Measurements from ENCODE around the gene PELO.

PELO gene

GRCh38 chr5:52801329-52801728 is 13.6 kb downstream of the PELO start:
- peak overlapping the region; percentile 58 for H3K4me3 ChIP-seq (ENCODE audit: extremely low read depth, insufficient read depth, low read length, poor library complexity, severe bottlenecking)
- H3K4me1 ChIP-seq (ENCODE audit: control insufficient read depth, insufficient read depth, low read length, poor library complexity, severe bottlenecking), result peaks cover 30% of the 10 kb centered on the region
- no peaks in the 10 kb centered on the region for H3K9me3 ChIP-seq (ENCODE audit: control insufficient read depth, low read length)
- H3K27ac ChIP-seq (ENCODE audit: low read depth, low read length, severe bottlenecking), result peak overlapping the region; percentile 99
- H3K36me3 ChIP-seq (ENCODE audit: control insufficient read depth, insufficient read depth, low read length), result peaks cover 31% of the 10 kb centered on the region
- WGBS, 2 experiments (ENCODE audit: insufficient coverage in 2 of 2), result 6% methylated on average over 4 to 8 of the region's 8 CpGs

- no CpG with 5 or more reads among the region's 2 CpGs for WGBS, 2 experiments (ENCODE audit: insufficient coverage in 2 of 2)
- Histone ChIP-seq H3K27ac (ENCODE audit: low read depth, low read length, severe bottlenecking) (no peak overlapping the region), H3K9me3 (ENCODE audit: control insufficient read depth, low read length) (no peaks in the 10 kb centered on the region), H3K36me3 (ENCODE audit: control insufficient read depth, insufficient read depth, low read length) (peaks cover 31% of the 10 kb centered on the region), H3K4me1 (ENCODE audit: control insufficient read depth, insufficient read depth, low read length, poor library complexity, severe bottlenecking) (peaks cover 24% of the 10 kb centered on the region), H3K4me3 (ENCODE audit: extremely low read depth, insufficient read depth, low read length, poor library complexity, severe bottlenecking) (peak overlapping the region; percentile 58)
Observed at GRCh38 chr5:52802272-52802973, 14.7 kb downstream of the PELO start.

- Histone ChIP-seq H3K4me1 (ENCODE audit: control insufficient read depth, insufficient read depth, low read length, poor library complexity, severe bottlenecking) (peaks cover 19% of the 10 kb centered on the region), H3K27ac (ENCODE audit: low read depth, low read length, severe bottlenecking) (no peak overlapping the region), H3K9me3 (ENCODE audit: control insufficient read depth, low read length) (no peaks in the 10 kb centered on the region), H3K4me3 (ENCODE audit: extremely low read depth, insufficient read depth, low read length, poor library complexity, severe bottlenecking) (peak overlapping the region; percentile 58), H3K36me3 (ENCODE audit: control insufficient read depth, insufficient read depth, low read length) (peaks cover 31% of the 10 kb centered on the region)
- WGBS, 2 experiments (ENCODE audit: insufficient coverage in 2 of 2), result 72 to 100% methylated on average over 2 to 5 of the region's 6 CpGs
Observed at GRCh38 chr5:52802974-52803336, 15.2 kb downstream of the PELO start.

- H3K36me3 ChIP-seq (ENCODE audit: control insufficient read depth, insufficient read depth, low read length), result peaks cover 31% of the 10 kb centered on the region
- H3K4me3 ChIP-seq (ENCODE audit: extremely low read depth, insufficient read depth, low read length, poor library complexity, severe bottlenecking), result no peak overlapping the region
- peaks cover 15% of the 10 kb centered on the region for H3K4me1 ChIP-seq (ENCODE audit: control insufficient read depth, insufficient read depth, low read length, poor library complexity, severe bottlenecking)
- no peaks in the 10 kb centered on the region for H3K9me3 ChIP-seq (ENCODE audit: control insufficient read depth, low read length)
- 93% methylated on average over 2 of the region's 2 CpGs; no CpG with 5 or more reads in 1 of the 2 experiments for WGBS, 2 experiments (ENCODE audit: insufficient coverage in 2 of 2)
- H3K27ac ChIP-seq (ENCODE audit: low read depth, low read length, severe bottlenecking), result no peak overlapping the region
Observed at GRCh38 chr5:52804387-52804791, 16.7 kb downstream of the PELO start.

- 100% methylated on average over 1 of the region's 2 CpGs; no CpG with 5 or more reads in 1 of the 2 experiments for WGBS, 2 experiments (ENCODE audit: insufficient coverage in 2 of 2)
- Histone ChIP-seq H3K36me3 (ENCODE audit: control insufficient read depth, insufficient read depth, low read length) (peaks cover 31% of the 10 kb centered on the region), H3K27ac (ENCODE audit: low read depth, low read length, severe bottlenecking) (no peak overlapping the region), H3K9me3 (ENCODE audit: control insufficient read depth, low read length) (no peaks in the 10 kb centered on the region), H3K4me3 (ENCODE audit: extremely low read depth, insufficient read depth, low read length, poor library complexity, severe bottlenecking) (no peak overlapping the region), H3K4me1 (ENCODE audit: control insufficient read depth, insufficient read depth, low read length, poor library complexity, severe bottlenecking) (peaks cover 21% of the 10 kb centered on the region)
Observed at GRCh38 chr5:52804981-52805380, 17.3 kb downstream of the PELO start.

GRCh38 chr5:52805615-52806014 is 17.9 kb downstream of the PELO start:
- H3K27ac ChIP-seq (ENCODE audit: low read depth, low read length, severe bottlenecking), result no peak overlapping the region
- whole genome bisulfite sequencing, 2 experiments (ENCODE audit: insufficient coverage in 2 of 2), result 100% methylated on average over 1 of the region's 2 CpGs; no CpG with 5 or more reads in 1 of the 2 experiments

GRCh38 chr5:52807037-52807436 is 19.3 kb downstream of the PELO start:
- Histone ChIP-seq H3K27ac (ENCODE audit: low read depth, low read length, severe bottlenecking) (no peak overlapping the region), H3K36me3 (ENCODE audit: control insufficient read depth, insufficient read depth, low read length) (peaks cover 31% of the 10 kb centered on the region), H3K9me3 (ENCODE audit: control insufficient read depth, low read length) (no peaks in the 10 kb centered on the region), H3K4me1 (ENCODE audit: control insufficient read depth, insufficient read depth, low read length, poor library complexity, severe bottlenecking) (peaks cover 39% of the 10 kb centered on the region), H3K4me3 (ENCODE audit: extremely low read depth, insufficient read depth, low read length, poor library complexity, severe bottlenecking) (no peak overlapping the region)

More at GRCh38 chr5:52805615-52806014, 17.9 kb downstream of the PELO start:
- peaks cover 31% of the 10 kb centered on the region for H3K36me3 ChIP-seq (ENCODE audit: control insufficient read depth, insufficient read depth, low read length)
- H3K9me3 ChIP-seq (ENCODE audit: control insufficient read depth, low read length), result no peaks in the 10 kb centered on the region
- no peak overlapping the region for H3K4me3 ChIP-seq (ENCODE audit: extremely low read depth, insufficient read depth, low read length, poor library complexity, severe bottlenecking)
- peaks cover 27% of the 10 kb centered on the region for H3K4me1 ChIP-seq (ENCODE audit: control insufficient read depth, insufficient read depth, low read length, poor library complexity, severe bottlenecking)

GRCh38 chr5:52807723-52808122 is 20.0 kb downstream of the PELO start:
- peaks cover 39% of the 10 kb centered on the region for H3K4me1 ChIP-seq (ENCODE audit: control insufficient read depth, insufficient read depth, low read length, poor library complexity, severe bottlenecking)
- no peak overlapping the region for H3K27ac ChIP-seq (ENCODE audit: low read depth, low read length, severe bottlenecking)
- no peaks in the 10 kb centered on the region for H3K9me3 ChIP-seq (ENCODE audit: control insufficient read depth, low read length)
- H3K36me3 ChIP-seq (ENCODE audit: control insufficient read depth, insufficient read depth, low read length), result peaks cover 27% of the 10 kb centered on the region
- H3K4me3 ChIP-seq (ENCODE audit: extremely low read depth, insufficient read depth, low read length, poor library complexity, severe bottlenecking), result no peak overlapping the region

- Histone ChIP-seq H3K36me3 (ENCODE audit: control insufficient read depth, insufficient read depth, low read length) (peaks cover 23% of the 10 kb centered on the region), H3K4me1 (ENCODE audit: control insufficient read depth, insufficient read depth, low read length, poor library complexity, severe bottlenecking) (peaks cover 37% of the 10 kb centered on the region), H3K4me3 (ENCODE audit: extremely low read depth, insufficient read depth, low read length, poor library complexity, severe bottlenecking) (no peak overlapping the region), H3K9me3 (ENCODE audit: control insufficient read depth, low read length) (no peaks in the 10 kb centered on the region), H3K27ac (ENCODE audit: low read depth, low read length, severe bottlenecking) (no peak overlapping the region)
- WGBS, 2 experiments (ENCODE audit: insufficient coverage in 2 of 2), result 100% methylated on average over 1 of the region's 2 CpGs; no CpG with 5 or more reads in 1 of the 2 experiments
Observed at GRCh38 chr5:52808316-52808901, 20.7 kb downstream of the PELO start.

- H3K4me3 ChIP-seq (ENCODE audit: extremely low read depth, insufficient read depth, low read length, poor library complexity, severe bottlenecking), result no peak overlapping the region
- H3K27ac ChIP-seq (ENCODE audit: low read depth, low read length, severe bottlenecking), result peak overlapping the region; percentile 12
- H3K9me3 ChIP-seq (ENCODE audit: control insufficient read depth, low read length), result no peaks in the 10 kb centered on the region
- WGBS, 2 experiments (ENCODE audit: insufficient coverage in 2 of 2), result 88% methylated on average over 1 of the region's 1 CpG; no CpG with 5 or more reads in 1 of the 2 experiments
- peaks cover 28% of the 10 kb centered on the region for H3K4me1 ChIP-seq (ENCODE audit: control insufficient read depth, insufficient read depth, low read length, poor library complexity, severe bottlenecking)
- peaks cover 11% of the 10 kb centered on the region for H3K36me3 ChIP-seq (ENCODE audit: control insufficient read depth, insufficient read depth, low read length)
Observed at GRCh38 chr5:52809884-52810283, 22.2 kb downstream of the PELO start.

GRCh38 chr5:52810426-52810825 is 22.7 kb downstream of the PELO start:
- Histone ChIP-seq H3K9me3 (ENCODE audit: control insufficient read depth, low read length) (no peaks in the 10 kb centered on the region), H3K27ac (ENCODE audit: low read depth, low read length, severe bottlenecking) (peak overlapping the region; percentile 12), H3K4me3 (ENCODE audit: extremely low read depth, insufficient read depth, low read length, poor library complexity, severe bottlenecking) (no peak overlapping the region), H3K36me3 (ENCODE audit: control insufficient read depth, insufficient read depth, low read length) (peaks cover 9% of the 10 kb centered on the region), H3K4me1 (ENCODE audit: control insufficient read depth, insufficient read depth, low read length, poor library complexity, severe bottlenecking) (peaks cover 24% of the 10 kb centered on the region)
- no CpG with 5 or more reads among the region's 1 CpG for WGBS, 2 experiments (ENCODE audit: insufficient coverage in 2 of 2)

Data from mesodermal cell (in vitro differentiated cells).